NCI-H2196 treated with DMSO at 0.1 percent for 48 hours (cell line): ENCODE measurements around the gene COL1A1.
A peak's percentile ranks its signal among the peaks of the same experiment; 100 is the strongest.

Source experiments
- DNase-seq: peaks from one replicate; lab custom pipeline; 2025; ENCODE audit not compliant: unreplicated experiment; lab: John Stamatoyannopoulos, UW

Gene COL1A1

GRCh38 chr17:50174444-50174843 lies 27.0 kb downstream of the COL1A1 start:
- no peak for DNase-seq

- DNase-seq: no peak
These were observed 28.0 kb downstream of the COL1A1 start for GRCh38 chr17:50173335-50173941.

GRCh38 chr17:50172936-50173334 lies 28.5 kb downstream of the COL1A1 start:
- DNase-seq: no peak

GRCh38 chr17:50172130-50172529 lies 29.3 kb downstream of the COL1A1 start:
- no peak for DNase-seq

- DNase-seq: no peak
These were observed 29.9 kb downstream of the COL1A1 start for GRCh38 chr17:50171371-50172071.

GRCh38 chr17:50170662-50171370 lies 30.6 kb downstream of the COL1A1 start:
- no peak for DNase-seq

GRCh38 chr17:50169881-50170459 lies 31.5 kb downstream of the COL1A1 start:
- no peak for DNase-seq

GRCh38 chr17:50169121-50169764 lies 32.2 kb downstream of the COL1A1 start:
- DNase-seq: peak; percentile 22

- DNase-seq: no peak
These were observed 33.1 kb downstream of the COL1A1 start for GRCh38 chr17:50168319-50168718.

GRCh38 chr17:50167371-50167770 lies 34.1 kb downstream of the COL1A1 start:
- DNase-seq: no peak

GRCh38 chr17:50166518-50167181 lies 34.8 kb downstream of the COL1A1 start:
- no peak for DNase-seq

- no peak for DNase-seq
These were observed 35.4 kb downstream of the COL1A1 start, which contains the start of gene SGCA for GRCh38 chr17:50165867-50166517. TSS of gene SGCA (plus strand) at chr17:50166005. CDS start at chr17:50166041, 36 bp downstream.

- no peak for DNase-seq
These were observed 36.0 kb downstream of the COL1A1 start for GRCh38 chr17:50165466-50165865.

GRCh38 chr17:50165066-50165465 lies 36.4 kb downstream of the COL1A1 start:
- no peak for DNase-seq

- no peak for DNase-seq
These were observed 36.8 kb downstream of the COL1A1 start for GRCh38 chr17:50164697-50164988.

- no peak for DNase-seq
These were observed 37.4 kb downstream of the COL1A1 start for GRCh38 chr17:50163843-50164696.

- no peak for DNase-seq
These were observed 38.8 kb downstream of the COL1A1 start for GRCh38 chr17:50162466-50163254.

- no peak for DNase-seq
These were observed 39.5 kb downstream of the COL1A1 start for GRCh38 chr17:50161911-50162288.
